ENCODE measurements around the gene C1QTNF9B. TPM values are rescaled to one million over a fixed set of nuclear protein-coding genes. Genes with fewer than 3 reads are reported as not detected.
A peak's percentile ranks its signal among the peaks of the same experiment; 100 is the strongest.
"Not testable (repeated sequence)": the region's sequence is repeated elsewhere in the genome, so short reads cannot be mapped to it uniquely, and the experiment has no call there.

Gene C1QTNF9B
- total RNA-seq, 1 experiment from 2014 or later: not detected

DNA sequence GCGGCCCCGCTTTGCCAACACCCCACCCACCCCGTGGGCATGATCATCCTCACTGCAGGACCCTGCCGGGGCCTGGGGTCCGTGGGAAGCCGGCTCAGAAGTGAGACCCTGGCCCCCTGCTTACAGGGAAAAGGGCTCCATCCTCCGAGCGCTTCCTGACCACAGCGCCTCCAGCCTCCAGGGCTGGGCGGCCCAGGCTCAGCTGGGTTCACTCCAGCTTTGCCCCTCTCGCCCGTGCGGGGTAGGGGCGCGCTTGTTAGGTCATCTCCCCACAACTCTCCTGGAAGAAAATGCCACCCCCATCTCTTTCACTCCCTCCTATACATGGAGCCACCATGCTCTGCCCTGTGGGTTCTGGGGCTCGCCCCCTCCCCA lies 6.6 kb upstream of the C1QTNF9B start:
- no peak for DNase-seq
- H3K9me3 ChIP-seq: no peaks in the 10 kb centered on the region
- H3K4me3 ChIP-seq: no peak overlapping the region
- 0 out of 2 replicates have a peak, but pooled peaks cover 3% of the 10 kb centered on the region for H3K27me3 ChIP-seq
- H3K36me3 ChIP-seq: no peaks in the 10 kb centered on the region

DNA sequence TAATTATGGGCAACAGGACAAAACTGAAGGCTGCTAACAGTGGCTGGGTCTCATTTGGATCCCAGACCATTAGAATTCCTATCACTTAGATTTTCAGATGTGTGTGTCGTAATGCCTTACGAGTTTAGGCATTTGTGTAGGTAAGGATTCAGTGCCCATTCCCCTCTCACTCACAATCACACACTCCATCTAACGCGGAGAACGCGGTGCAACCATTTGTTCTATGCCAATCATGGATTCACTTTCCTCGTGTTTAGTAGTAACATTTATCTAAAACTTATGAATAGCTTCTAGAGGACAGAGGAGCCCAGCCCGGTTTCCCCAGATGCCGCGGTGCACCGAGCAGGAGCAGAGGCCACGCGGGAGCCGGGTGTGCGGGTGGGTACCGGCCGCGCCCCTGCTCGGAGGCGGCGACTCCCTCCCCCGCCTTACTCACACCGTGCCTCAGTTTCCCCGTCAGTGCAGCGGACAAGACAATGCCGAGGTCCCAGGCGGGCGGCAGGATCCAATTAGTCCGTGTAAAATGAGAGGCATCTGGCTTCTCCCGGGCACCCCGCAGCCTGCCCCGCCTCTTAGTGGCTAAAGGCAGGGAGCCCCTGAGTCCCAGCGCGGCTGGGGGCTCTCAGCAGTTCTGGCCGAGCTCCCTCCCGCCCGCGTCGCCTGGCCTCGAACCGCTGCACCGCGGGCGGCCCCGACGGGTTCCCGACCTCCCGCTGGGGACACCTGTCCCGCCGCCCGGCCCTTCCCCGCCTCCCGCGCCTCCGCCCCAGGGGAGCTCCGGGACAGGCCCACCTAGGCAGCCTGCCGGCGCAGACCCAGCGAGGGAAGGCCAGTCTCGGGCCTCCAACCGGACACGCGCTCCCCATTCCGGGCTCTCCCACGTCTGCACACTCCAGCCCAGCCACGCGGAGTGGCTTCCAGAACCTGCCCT lies 5.9 kb upstream of the C1QTNF9B start:
- H3K9me3 ChIP-seq: no peaks in the 10 kb centered on the region
- H3K36me3 ChIP-seq: no peaks in the 10 kb centered on the region
- no peaks in the 10 kb centered on the region for H3K27me3 ChIP-seq
- H3K4me3 ChIP-seq: no peak overlapping the region
- DNase-seq: no peak

DNA sequence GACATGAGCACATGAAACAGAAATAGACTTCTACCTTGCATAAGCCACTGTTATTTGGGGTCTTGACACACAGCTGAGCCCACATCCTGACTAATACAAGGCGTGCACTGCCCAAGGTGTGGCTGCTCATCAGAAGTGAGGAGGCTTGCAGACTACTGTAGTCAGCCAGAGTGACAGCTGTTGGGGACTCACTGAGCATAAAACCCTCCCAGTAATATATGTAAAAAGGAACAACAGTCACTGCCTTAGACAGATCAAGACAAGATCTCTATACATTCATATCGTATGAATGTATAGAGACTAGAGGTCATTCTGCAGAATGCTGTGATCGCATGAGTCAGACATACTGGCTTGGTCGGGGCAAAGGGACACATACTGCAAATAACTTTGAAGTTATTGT lies 4.1 kb upstream of the C1QTNF9B start:
- Histone ChIP-seq H3K4me3 (no peak overlapping the region), H3K36me3 (no peaks in the 10 kb centered on the region), H3K9me3 (no peaks in the 10 kb centered on the region), H3K27me3 (no peaks in the 10 kb centered on the region)
- DNase-seq: no peak

- DNase-seq: peak; percentile 19
Observed at GRCh38 chr13:23899555-23899954, 2.3 kb upstream of the C1QTNF9B start.

DNA sequence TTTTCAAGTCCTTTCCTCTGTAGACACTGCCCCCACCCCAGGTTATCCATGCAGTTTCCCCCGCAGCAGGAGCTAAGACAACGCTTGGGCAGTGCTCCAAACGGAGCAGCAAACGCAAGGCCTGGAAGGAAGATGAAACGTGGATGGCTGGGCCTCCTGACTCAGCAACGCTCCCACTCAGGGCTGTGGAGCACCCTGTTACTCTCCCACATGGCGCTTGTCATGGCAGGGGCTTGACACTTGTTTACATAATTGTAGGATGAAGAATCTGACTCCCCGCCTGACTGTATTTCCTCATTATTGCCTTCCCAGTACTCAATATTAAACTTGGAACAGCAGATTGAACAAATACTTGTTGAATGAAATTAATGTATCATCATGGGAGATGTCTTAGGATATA lies 799 bp upstream of the C1QTNF9B start:
- Histone ChIP-seq H3K27me3 (no peaks in the 10 kb centered on the region), H3K9me3 (no peaks in the 10 kb centered on the region), H3K36me3 (no peaks in the 10 kb centered on the region), H3K4me3 (no peak overlapping the region)
- DNase-seq: no peak

More at GRCh38 chr13:23899555-23899954, 2.3 kb upstream of the C1QTNF9B start:
- Histone ChIP-seq H3K9me3 (no peaks in the 10 kb centered on the region), H3K4me3 (no peak overlapping the region), H3K36me3 (no peaks in the 10 kb centered on the region), H3K27me3 (no peaks in the 10 kb centered on the region)

DNA sequence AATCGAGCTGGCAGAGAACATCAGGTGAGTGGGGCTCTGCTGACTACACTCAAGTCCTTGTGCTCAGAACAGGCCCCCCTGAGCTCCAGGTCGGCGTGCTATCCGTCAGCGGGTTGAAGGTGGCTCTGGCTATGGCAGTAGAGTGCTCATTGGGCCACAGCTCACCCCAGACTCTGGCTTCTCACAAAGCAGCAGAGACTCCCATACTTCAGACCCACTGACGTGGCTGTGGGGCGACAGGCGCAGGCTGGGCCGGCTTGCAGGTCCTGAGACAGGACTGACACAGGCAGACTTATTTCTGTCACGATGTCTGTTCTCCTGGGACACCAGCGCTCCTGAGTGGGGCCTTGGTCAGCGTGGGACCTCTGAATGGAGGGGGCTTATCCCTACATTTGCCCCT lies 2.6 kb downstream of the C1QTNF9B start:
- H3K9me3 ChIP-seq, H3K27me3 ChIP-seq, DNase-seq, H3K36me3 ChIP-seq, H3K4me3 ChIP-seq: not testable (repeated sequence)

DNA sequence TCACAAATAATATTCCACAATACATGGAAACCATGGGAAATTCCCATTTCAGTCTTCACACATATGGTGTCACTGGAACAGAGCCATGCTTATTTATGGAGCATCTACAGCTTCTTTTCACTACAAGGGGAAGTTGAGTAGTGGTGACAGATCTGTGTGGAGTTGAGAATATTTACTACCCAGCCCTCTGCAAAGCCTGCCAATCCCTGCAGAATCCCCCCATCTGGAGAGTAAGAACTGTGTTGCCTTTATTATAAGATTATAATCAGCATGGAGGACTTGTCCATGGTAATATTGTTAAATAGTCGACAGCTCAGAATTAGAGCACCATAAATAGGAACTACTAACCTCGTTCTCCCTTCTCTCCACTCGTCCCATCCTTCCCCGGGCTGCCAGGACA lies 3.5 kb downstream of the C1QTNF9B start:
- not testable (repeated sequence) for H3K36me3 ChIP-seq, DNase-seq

DNA sequence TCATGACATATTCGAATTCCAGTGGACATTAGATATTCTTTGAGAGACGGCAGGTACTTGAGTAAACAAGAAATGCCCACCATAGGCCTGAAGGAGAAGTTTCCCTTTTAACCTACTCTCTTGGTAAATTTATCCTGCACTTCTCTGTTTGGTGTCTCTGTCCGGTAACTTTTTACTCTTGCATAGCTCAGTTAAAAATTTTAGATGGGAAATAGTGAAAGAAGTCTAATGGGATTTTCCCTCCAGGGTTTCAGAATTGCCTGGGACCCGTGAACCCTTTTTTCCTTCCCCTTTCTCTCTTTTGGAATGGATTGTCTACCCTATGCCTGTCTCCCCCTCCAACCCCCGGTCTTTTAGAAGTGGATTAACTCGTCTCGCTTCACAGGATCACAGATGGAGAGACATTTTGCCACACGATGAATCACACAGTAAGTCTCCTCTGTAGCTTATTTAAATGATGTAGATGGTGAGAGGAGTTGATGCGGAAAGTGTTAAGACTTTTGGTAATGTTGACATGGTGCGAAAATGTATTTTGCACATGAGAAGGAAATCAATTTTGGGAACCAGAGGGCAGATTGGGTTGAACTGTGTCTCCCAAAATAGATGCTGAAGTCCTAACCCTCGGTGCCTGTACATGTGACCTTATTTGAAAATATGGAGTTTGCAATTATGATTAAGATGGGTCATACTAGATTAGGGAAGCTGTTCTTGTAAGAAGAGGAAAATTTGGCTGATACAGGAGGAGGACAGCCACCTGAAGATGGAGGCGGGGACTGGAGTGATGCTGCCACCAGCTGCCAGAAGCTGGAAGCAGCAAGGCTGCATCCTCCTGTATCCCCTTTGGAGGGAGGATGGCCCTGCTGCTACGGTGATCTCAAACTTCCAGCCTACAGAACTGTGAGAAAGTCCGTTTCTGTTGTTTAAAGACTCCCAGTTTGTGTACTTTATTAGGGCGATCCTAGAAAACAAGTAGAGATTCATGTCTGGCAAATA lies 7.4 kb downstream of the C1QTNF9B start:
- H3K9me3 ChIP-seq: no peaks in the 10 kb centered on the region
- no peak for DNase-seq
- peaks cover 7% of the 10 kb centered on the region for H3K36me3 ChIP-seq
- H3K4me3 ChIP-seq: peak overlapping the region; percentile 94
- H3K27me3 ChIP-seq: no peaks in the 10 kb centered on the region

More for the DNA sequence above, 3.5 kb downstream of the C1QTNF9B start:
- not testable (repeated sequence) for H3K9me3 ChIP-seq, H3K4me3 ChIP-seq, H3K27me3 ChIP-seq

- peak; percentile 95 for DNase-seq
- no peaks in the 10 kb centered on the region for H3K9me3 ChIP-seq
- H3K4me3 ChIP-seq: peak within 1 kb of the TSS; percentile 94
- H3K36me3 ChIP-seq: peaks cover 12% of the 10 kb centered on the region
- H3K27me3 ChIP-seq: no peaks in the 10 kb centered on the region
Observed at GRCh38 chr13:23888658-23889614, 8.4 kb downstream of the C1QTNF9B start, which contains the start of gene MIPEP. Gene MIPEP, minus strand, starts transcription at chr13:23889400. Its CDS starts 80 bp downstream, at chr13:23889320.

DNA sequence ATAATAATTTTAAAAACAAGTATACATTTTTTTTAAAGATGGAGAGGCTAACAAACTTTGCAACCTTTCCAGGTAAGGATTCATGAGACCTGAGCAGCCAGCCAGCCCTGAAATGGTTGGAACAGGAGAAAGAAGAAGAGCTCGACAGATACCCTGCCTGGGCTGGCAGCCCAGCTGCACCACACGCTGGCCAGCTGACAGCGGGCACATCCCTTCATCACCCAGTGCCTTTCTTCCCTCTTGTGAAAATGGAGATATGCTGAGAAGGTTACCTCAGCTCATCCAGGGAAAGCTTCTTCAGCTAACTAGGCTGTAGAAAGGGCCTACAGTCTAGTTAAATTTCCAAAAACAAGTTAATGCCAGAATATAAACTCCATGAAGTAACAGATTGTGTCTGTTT lies 12.9 kb downstream of the C1QTNF9B start:
- DNase-seq, H3K27me3 ChIP-seq, H3K4me3 ChIP-seq, H3K9me3 ChIP-seq: not testable (repeated sequence)
- peaks cover 22% of the 10 kb centered on the region for H3K36me3 ChIP-seq

- no peak for DNase-seq
- Histone ChIP-seq H3K27me3 (no peaks in the 10 kb centered on the region), H3K36me3 (peaks cover 30% of the 10 kb centered on the region), H3K9me3 (no peaks in the 10 kb centered on the region), H3K4me3 (no peak overlapping the region)
Observed at GRCh38 chr13:23883255-23883654, 14.0 kb downstream of the C1QTNF9B start.

DNA sequence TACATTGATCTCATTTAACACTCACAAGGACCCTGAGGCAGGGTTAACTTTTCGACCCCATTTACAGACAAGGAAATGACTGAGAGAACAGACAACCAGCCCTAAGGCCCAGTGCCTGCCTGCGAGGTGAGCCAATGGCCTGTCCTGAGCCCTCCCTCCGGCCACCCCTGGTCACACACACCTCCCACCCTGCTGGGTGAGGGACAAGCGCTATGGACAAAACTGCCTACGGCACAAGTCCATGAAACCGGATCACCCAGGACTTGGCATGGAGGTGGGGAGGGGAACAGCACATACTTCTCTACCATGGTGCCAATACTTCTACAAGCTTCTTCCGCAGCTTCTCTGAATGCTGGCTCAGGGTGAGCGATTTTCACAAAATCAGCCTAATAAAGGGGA lies 15.9 kb downstream of the C1QTNF9B start:
- not testable (repeated sequence) for H3K27me3 ChIP-seq, H3K9me3 ChIP-seq, H3K4me3 ChIP-seq, DNase-seq
- peaks cover 40% of the 10 kb centered on the region for H3K36me3 ChIP-seq

- H3K36me3 ChIP-seq: peaks cover 37% of the 10 kb centered on the region
- H3K4me3 ChIP-seq, H3K9me3 ChIP-seq, DNase-seq, H3K27me3 ChIP-seq: not testable (repeated sequence)
Observed at GRCh38 chr13:23880493-23881401, 16.6 kb downstream of the C1QTNF9B start.

- no peaks in the 10 kb centered on the region for H3K9me3 ChIP-seq
- H3K36me3 ChIP-seq: peaks cover 22% of the 10 kb centered on the region
- H3K4me3 ChIP-seq: no peak overlapping the region
- H3K27me3 ChIP-seq: no peaks in the 10 kb centered on the region
- no peak for DNase-seq
Observed at GRCh38 chr13:23877286-23877685, 20.0 kb downstream of the C1QTNF9B start.

GRCh38 chr13:23876265-23876664 lies 21.0 kb downstream of the C1QTNF9B start:
- DNase-seq: no peak
- H3K4me3 ChIP-seq: no peak overlapping the region
- H3K36me3 ChIP-seq: peaks cover 19% of the 10 kb centered on the region
- no peaks in the 10 kb centered on the region for H3K27me3 ChIP-seq
- H3K9me3 ChIP-seq: no peaks in the 10 kb centered on the region
